ENCODE results near the gene TMEM88. TPM values are rescaled to one million over a fixed set of nuclear protein-coding genes. Genes with fewer than 3 reads are reported as not detected.
A peak's percentile ranks its signal among the peaks of the same experiment; 100 is the strongest.

The TMEM88 gene
- total and polyA plus RNA-seq, 2 of the 8 experiments (the other 6 are each of a cell fraction or from before 2014, with no cell fraction given): 0.69 to 8.8 TPM

- peak; percentile 46 for TF ChIP-seq PHF8 (conservative IDR thresholded peaks at IDR 0.05; ENCODE audit: low read depth, low read length)
- TF ChIP-seq MAX (IDR thresholded peaks at IDR 0.05): peak; percentile 74
- TF ChIP-seq ATF2 (IDR thresholded peaks at IDR 0.05; ENCODE audit: low read length): peak; percentile 85; the same call in 1 of the 2 replicates
- TF ChIP-seq POLR2AphosphoS5 (IDR thresholded peaks at IDR 0.05; ENCODE audit: low read depth, low read length): 0 out of 2 replicates have a peak, but pooled peaks have one; percentile 9
- TF ChIP-seq BACH1 (IDR thresholded peaks at IDR 0.05; ENCODE audit: low read length): 0 out of 2 replicates have a peak, but pooled peaks have one; percentile 31
- TF ChIP-seq RBBP5 (IDR thresholded peaks at IDR 0.05; ENCODE audit: borderline replicate concordance, low read depth, low read length): peak; percentile 62
- peak; percentile 39 for TF ChIP-seq ASH2L (IDR thresholded peaks at IDR 0.05; ENCODE audit: low read length)
- no peak for TF ChIP-seq SIRT6 (IDR thresholded peaks at IDR 0.05; ENCODE audit: low read length)
- TF ChIP-seq TEAD4 (IDR thresholded peaks at IDR 0.05; ENCODE audit: low read depth, low read length): 0 out of 2 replicates have a peak, but pooled peaks have one; percentile 15
- TF ChIP-seq SAP30 (IDR thresholded peaks at IDR 0.05; ENCODE audit: insufficient read depth, insufficient replicate concordance, low read length): peak; percentile 89
- TF ChIP-seq POU5F1 (IDR thresholded peaks at IDR 0.05; ENCODE audit: low read depth, low read length): no peak
- peak; percentile 59 for TF ChIP-seq E2F6 (IDR thresholded peaks at IDR 0.05)
- TF ChIP-seq SIX5 (IDR thresholded peaks at IDR 0.05; ENCODE audit: low read depth, low read length): no peak
- peak; percentile 78; the same call in 1 of the 2 replicates for TF ChIP-seq SP1 (IDR thresholded peaks at IDR 0.05; ENCODE audit: low read depth, low read length)
These were observed 3.1 kb downstream of the TMEM88 start, which contains the start of gene CYB5D1 (continued) for GRCh38 chr17:7857713-7858521.
